ENCODE results near the gene TP73.

- TF ChIP-seq EZH2 (IDR thresholded peaks at IDR 0.05; ENCODE audit: low read length, unreplicated experiment) (no peak), CTCF (conservative IDR thresholded peaks at IDR 0.05; ENCODE audit: low read depth, low read length) (no peak)
These were observed 119.1 kb downstream of the TP73 start for GRCh38 chr1:3771108-3772026.

Measured in PC-3 (cell line).